Right lobe of liver (tissue), 6 donors: ENCODE data around the gene VWA5B2. TPM values are rescaled to one million over a fixed set of nuclear protein-coding genes. Genes with fewer than 3 reads are reported as not detected.

Source experiments
- ATAC-seq, 4 donors: fragments of 200-7000 bp; cut with Tn5 transposase; one replicate each; pipeline ENCODE4 v1.9.1; 2020; ENCODE audit warnings: mild to moderate bottlenecking in 4 of 4, moderate library complexity in 4 of 4
- DNase-seq, 3 donors: peaks; one replicate each; pipeline ENCODE4 v3.0.0-alpha.2; 2020
- H3K27ac ChIP-seq, 3 donors: fragments of 200-600 bp; one replicate each; pipeline ENCODE4 v1.8.0; 2022
- H3K27me3 ChIP-seq, 2 donors: fragments of 200-600 bp; one replicate each; pipeline ENCODE4 v1.8.0; 2022
- H3K36me3 ChIP-seq, 4 donors: fragments of 200-600 bp; sonication (generic) in 1 of 4; one replicate each; pipeline versions ENCODE4 v1.5.1 to v1.8.0; 2017 to 2022; ENCODE audit warnings: control low read depth in 1 of 4
- H3K4me1 ChIP-seq, 4 donors: fragments of 200-600 bp; sonication (generic) in 1 of 4; one replicate each; pipeline versions ENCODE4 v1.5.1 to v1.8.0; 2017 to 2022; ENCODE audit warnings: control low read depth in 1 of 4
- H3K4me3 ChIP-seq, 3 donors: fragments of 200-600 bp; one replicate each; pipeline ENCODE4 v1.8.0; 2022
- H3K9me3 ChIP-seq, 4 donors: fragments of 200-600 bp; sonication (generic) in 1 of 4; one replicate each; pipeline versions ENCODE4 v1.5.1 to v1.8.0; 2017 to 2022; ENCODE audit warnings: control low read depth in 1 of 4
- CTCF ChIP-seq, 4 donors: fragments of 200-600 bp in 3 of 4; fragments of 450-650 bp in 1 of 4; IDR thresholded peaks; one replicate each; pipeline versions ENCODE4 v1.5.1 to v1.8.0; 2016 to 2022; ENCODE audit warnings: antibody characterized with exemption in 4 of 4, mild to moderate bottlenecking in 2 of 4
- POLR2A ChIP-seq: fragments of 450-650 bp; IDR thresholded peaks from one replicate; pipeline ENCODE4 v1.6.1; 2017; ENCODE audit warnings: antibody characterized with exemption, mild to moderate bottlenecking
- WGBS: methylation state at CpG from one replicate; pipeline ENCODE4 v1.1.6; 2018; ENCODE audit warnings: low coverage, low lambda C conversion rate; ENCODE audit not compliant: insufficient coverage; ENCODE audit errors: missing lambda C conversion rate; 5-methylcytosine and 5-hydroxymethylcytosine counted together
- intact Hi-C, 2 donors: fragments of 100-400 bp; cut with DNase I; formaldehyde crosslinking; loops; one replicate each; pipeline versions ENCODE4 v1.11.2 to v1.14.1; 2022
- long read RNA-seq: library from polyadenylated mRNA; unstranded; transcript quantifications from one replicate; pipeline ENCODE4 v2.0.0, GENCODE V29; 2019
- total RNA-seq, 6 experiments: library from RNA; depleted of rRNA in 2 of 6; stranded (reverse); fragments of >200 nt in 2 of 6; fragmentation: NEBNext Ultra II Directional in 3 of 6; extraction: Animal tissue kit (Norgen Biotek cat#: 25700) in 3 of 6; gene quantifications; one replicate each; pipeline versions ENCODE4 v1.1.0 to v1.2.4, GENCODE V29; 2016 to 2023
- donor health status: DM: no; HTN: yes; CAD: no.
- donor health status: DM: no; HTN: no; CAD: no.
- donor health status: DM: no; HTN: no; CAD: no.
- donor health status: DM: no; HTN: yes; CAD: no.
- donor health status: DM: no; HTN: yes; CAD: no.

Gene VWA5B2
- under 1 TPM in 3 of 6 experiments, not detected in 3; 0.21 to 0.59 (median 0.25) TPM for total RNA-seq
- long read RNA-seq = 0 reads

DNA sequence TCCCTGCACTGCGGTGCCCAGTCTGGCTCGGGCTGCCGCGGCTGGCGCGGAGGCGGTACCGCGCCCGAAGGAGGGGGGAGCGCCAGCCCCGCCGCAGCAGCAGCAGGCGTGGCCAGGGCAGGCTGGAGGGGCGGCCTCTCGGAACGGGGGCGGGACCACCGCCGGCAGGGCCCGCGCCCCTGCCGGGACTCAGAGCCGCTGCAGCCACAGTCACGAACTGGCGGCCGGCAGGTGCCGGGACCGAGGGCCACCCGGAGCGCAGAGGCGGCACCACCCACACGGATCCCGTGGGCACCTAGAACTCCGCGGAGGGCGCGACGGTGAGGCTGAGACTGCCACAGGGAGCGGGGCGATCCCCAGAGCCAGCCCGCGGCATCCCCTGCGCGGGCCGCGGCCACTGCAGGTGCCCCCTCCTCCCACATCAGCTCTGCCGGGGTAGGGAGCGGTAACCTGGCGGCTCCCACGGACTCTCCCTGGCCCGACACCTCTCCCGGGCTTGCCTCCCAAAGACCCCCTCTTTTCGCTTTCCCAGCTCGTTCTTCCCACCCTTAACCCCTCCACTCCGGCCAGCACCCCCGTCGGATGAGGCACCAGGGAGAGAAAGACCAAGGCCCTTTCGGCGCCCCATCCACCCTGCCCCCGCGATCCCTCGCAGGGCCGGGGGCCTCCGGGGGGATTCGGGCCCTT is at the start of gene VWA5B2:
TSS of gene VWA5B2 (plus strand) at position 192 of the 687 bp plus-strand sequence. CDS start 944 bp downstream, outside the sequence.
- peaks cover 0 to 18% (median 3%) of the 10 kb centered on the region in 4 donors for H3K4me1 ChIP-seq
- DNase-seq = peak in 2 of 3 donors; percentile 48 to 59
- under 1% methylated on average over 16 of the region's 66 CpGs for WGBS
- TF ChIP-seq CTCF (IDR thresholded peaks at IDR 0.05) (peak in 2 of 4 donors; percentile 10 to 25), POLR2A (no peak)
- intact Hi-C loops = no loop called here
- peak within 1 kb of the TSS; percentile 18 to 36 (median 23) for H3K4me3 ChIP-seq
- H3K36me3 ChIP-seq = no peaks in the 10 kb centered on the region
- H3K9me3 ChIP-seq = no peaks in the 10 kb centered on the region
- peaks cover 0 to 24% of the 10 kb centered on the region in 2 donors for H3K27me3 ChIP-seq
- peak; percentile 82 to 89 (median 84) for ATAC-seq
- H3K27ac ChIP-seq = no peak within 1 kb of the TSS

- Histone ChIP-seq H3K27ac (no peak overlapping the region), H3K36me3 (peaks cover 19 to 73% (median 42%) of the 10 kb centered on the region in 4 donors), H3K4me1 (peaks cover 0 to 16% (median 0%) of the 10 kb centered on the region in 4 donors), H3K27me3 (no peaks in the 10 kb centered on the region), H3K9me3 (no peaks in the 10 kb centered on the region), H3K4me3 (no peak overlapping the region)
- intact Hi-C loops = no loop called here
- 92% methylated on average over 5 of the region's 6 CpGs for WGBS
- no peak for DNase-seq
- TF ChIP-seq POLR2A = no peak
- no peak for TF ChIP-seq CTCF (IDR thresholded peaks at IDR 0.05)
- no peak for ATAC-seq
Measured at GRCh38 chr3:184180165-184180564, 49.2 kb upstream of the VWA5B2 start.

GRCh38 chr3:184181596-184181995 is 47.8 kb upstream of the VWA5B2 start:
- Histone ChIP-seq H3K27ac (no peak overlapping the region), H3K9me3 (no peaks in the 10 kb centered on the region), H3K4me1 (peaks cover 0 to 12% (median 0%) of the 10 kb centered on the region in 4 donors), H3K4me3 (no peak overlapping the region), H3K27me3 (no peaks in the 10 kb centered on the region), H3K36me3 (peaks cover 19 to 73% (median 42%) of the 10 kb centered on the region in 4 donors)
- no peak for TF ChIP-seq CTCF (IDR thresholded peaks at IDR 0.05)
- TF ChIP-seq POLR2A = no peak
- WGBS = 100% methylated on average over 1 of the region's 9 CpGs
- ATAC-seq (no peak), DNase-seq (no peak)
- intact Hi-C loops = no loop called here

DNA sequence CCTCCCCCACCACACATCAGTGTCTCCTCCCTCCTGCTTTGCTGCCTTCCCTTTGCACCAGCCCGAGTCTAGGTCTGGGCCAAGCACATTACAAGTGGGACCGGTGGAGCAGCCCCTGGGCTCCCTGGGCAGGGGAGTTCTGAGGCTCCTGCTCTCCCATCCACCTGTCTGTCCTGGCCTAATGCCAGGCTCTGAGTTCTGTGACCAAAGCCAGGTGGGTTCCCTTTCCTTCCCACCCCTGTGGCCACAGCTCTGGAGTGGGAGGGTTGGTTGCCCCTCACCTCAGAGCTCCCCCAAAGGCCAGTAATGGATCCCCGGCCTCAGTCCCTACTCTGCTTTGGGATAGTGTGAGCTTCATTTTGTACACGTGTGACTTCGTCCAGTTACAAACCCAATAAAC is 45.7 kb upstream of the VWA5B2 start:
- no peak for DNase-seq
- Histone ChIP-seq H3K27me3 (no peaks in the 10 kb centered on the region), H3K36me3 (peaks cover 19 to 64% (median 40%) of the 10 kb centered on the region in 4 donors), H3K27ac (no peak overlapping the region), H3K4me3 (no peak overlapping the region), H3K4me1 (peaks cover 0 to 15% (median 0%) of the 10 kb centered on the region in 4 donors), H3K9me3 (no peaks in the 10 kb centered on the region)
- no peak for ATAC-seq
- TF ChIP-seq CTCF (IDR thresholded peaks at IDR 0.05) (no peak), POLR2A (no peak)
- no CpG with 5 or more reads among the region's 5 CpGs for WGBS
- intact Hi-C loops = no loop called here
